IMR-90 (cell line): ENCODE results near the gene SERPINE2.

ENCODE experiments used
- BHLHE40 ChIP-seq: fragments of 150-350 bp; IDR thresholded peaks from 2 replicates; pipeline ENCODE4 v1.6.1; 2016; ENCODE audit warnings: mild to moderate bottlenecking, low read depth, low read length
- RFX5 ChIP-seq: IDR thresholded peaks from 2 replicates; pipeline ENCODE4 v1.8.0; 2012; ENCODE audit warnings: low read depth, mild to moderate bottlenecking, low read length, moderate library complexity
- TF ChIP-seq, protein P1 (sequence below): conservative IDR thresholded peaks from 2 replicates; pipeline ENCODE4 v1.5.1; 2012; ENCODE audit warnings: mild to moderate bottlenecking, low read depth, low read length, improper control_type of control experiment

DNA sequence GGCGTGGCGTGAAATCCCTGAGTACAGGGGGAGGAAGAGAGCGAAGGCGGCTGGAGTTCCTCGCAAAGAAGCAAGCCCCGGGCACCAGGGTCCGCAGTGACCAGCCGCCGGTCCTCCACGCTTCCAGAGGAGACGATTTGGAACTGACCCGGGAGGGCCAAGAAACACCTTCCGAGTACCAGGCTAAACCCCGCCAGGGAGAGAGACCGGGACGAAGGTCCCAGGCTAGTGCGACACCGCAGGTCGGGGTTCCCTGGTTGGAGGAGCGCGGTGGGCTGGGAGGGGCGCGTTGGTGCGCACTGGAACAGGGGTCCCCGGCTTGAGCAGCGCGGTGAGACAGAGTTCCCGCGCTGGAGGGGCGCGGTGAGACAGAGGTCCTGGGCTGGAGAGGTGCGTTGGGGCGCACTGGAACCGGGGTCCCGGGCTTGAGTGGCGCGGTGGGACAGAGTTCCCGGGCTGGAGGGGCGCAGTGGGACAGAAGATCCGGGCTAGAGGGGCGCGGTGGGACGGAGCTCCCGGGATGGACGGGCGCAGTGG lies 94.9 kb downstream of the SERPINE2 start:
- TF ChIP-seq BHLHE40 (no peak), RFX5 (no peak)
- TF ChIP-seq, protein P1, sequence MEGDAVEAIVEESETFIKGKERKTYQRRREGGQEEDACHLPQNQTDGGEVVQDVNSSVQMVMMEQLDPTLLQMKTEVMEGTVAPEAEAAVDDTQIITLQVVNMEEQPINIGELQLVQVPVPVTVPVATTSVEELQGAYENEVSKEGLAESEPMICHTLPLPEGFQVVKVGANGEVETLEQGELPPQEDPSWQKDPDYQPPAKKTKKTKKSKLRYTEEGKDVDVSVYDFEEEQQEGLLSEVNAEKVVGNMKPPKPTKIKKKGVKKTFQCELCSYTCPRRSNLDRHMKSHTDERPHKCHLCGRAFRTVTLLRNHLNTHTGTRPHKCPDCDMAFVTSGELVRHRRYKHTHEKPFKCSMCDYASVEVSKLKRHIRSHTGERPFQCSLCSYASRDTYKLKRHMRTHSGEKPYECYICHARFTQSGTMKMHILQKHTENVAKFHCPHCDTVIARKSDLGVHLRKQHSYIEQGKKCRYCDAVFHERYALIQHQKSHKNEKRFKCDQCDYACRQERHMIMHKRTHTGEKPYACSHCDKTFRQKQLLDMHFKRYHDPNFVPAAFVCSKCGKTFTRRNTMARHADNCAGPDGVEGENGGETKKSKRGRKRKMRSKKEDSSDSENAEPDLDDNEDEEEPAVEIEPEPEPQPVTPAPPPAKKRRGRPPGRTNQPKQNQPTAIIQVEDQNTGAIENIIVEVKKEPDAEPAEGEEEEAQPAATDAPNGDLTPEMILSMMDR: no peak
